ENCODE results near the gene KCNT1.

Gene KCNT1

DNA sequence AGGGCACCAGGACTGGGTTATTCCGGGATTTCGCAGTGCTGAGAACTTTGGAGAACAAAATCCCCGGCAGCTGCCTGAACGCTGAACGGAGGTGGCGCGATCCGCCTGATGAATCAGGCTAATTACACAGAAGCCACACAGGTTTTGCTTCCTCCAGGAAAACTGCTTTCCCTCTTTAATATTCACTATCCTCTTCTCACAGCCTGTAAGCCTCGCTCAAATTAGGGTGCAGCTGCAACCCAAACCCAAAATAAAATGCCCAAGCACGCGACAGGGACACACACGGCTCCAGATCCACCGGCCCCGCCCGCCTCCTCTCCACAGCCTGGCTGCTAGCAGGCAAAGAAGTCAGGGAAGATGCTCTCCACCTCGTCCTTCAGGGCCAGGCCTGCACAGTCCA is 8.7 kb upstream of the KCNT1 start:
- DNase-seq (ENCODE audit: low read depth), result no peak
- TF ChIP-seq, protein P1, sequence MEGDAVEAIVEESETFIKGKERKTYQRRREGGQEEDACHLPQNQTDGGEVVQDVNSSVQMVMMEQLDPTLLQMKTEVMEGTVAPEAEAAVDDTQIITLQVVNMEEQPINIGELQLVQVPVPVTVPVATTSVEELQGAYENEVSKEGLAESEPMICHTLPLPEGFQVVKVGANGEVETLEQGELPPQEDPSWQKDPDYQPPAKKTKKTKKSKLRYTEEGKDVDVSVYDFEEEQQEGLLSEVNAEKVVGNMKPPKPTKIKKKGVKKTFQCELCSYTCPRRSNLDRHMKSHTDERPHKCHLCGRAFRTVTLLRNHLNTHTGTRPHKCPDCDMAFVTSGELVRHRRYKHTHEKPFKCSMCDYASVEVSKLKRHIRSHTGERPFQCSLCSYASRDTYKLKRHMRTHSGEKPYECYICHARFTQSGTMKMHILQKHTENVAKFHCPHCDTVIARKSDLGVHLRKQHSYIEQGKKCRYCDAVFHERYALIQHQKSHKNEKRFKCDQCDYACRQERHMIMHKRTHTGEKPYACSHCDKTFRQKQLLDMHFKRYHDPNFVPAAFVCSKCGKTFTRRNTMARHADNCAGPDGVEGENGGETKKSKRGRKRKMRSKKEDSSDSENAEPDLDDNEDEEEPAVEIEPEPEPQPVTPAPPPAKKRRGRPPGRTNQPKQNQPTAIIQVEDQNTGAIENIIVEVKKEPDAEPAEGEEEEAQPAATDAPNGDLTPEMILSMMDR (IDR thresholded peaks at IDR 0.05; ENCODE audit: control insufficient read depth, extremely low read depth, insufficient read depth), result no peak
- no peak overlapping the region for H3K4me3 ChIP-seq (ENCODE audit: low read depth, low read length)

GRCh38 chr9:135693771-135694170 is 8.2 kb upstream of the KCNT1 start:
- TF ChIP-seq, protein P1 (IDR thresholded peaks at IDR 0.05; ENCODE audit: control insufficient read depth, extremely low read depth, insufficient read depth), result no peak
- H3K4me3 ChIP-seq (ENCODE audit: low read depth, low read length), result no peak overlapping the region
- no peak for DNase-seq (ENCODE audit: low read depth)

- DNase-seq (ENCODE audit: low read depth), result no peak
- H3K4me3 ChIP-seq (ENCODE audit: low read depth, low read length), result no peak overlapping the region
- TF ChIP-seq, protein P1 (IDR thresholded peaks at IDR 0.05; ENCODE audit: control insufficient read depth, extremely low read depth, insufficient read depth), result no peak
These were observed 7.6 kb upstream of the KCNT1 start for GRCh38 chr9:135694414-135694813.

DNA sequence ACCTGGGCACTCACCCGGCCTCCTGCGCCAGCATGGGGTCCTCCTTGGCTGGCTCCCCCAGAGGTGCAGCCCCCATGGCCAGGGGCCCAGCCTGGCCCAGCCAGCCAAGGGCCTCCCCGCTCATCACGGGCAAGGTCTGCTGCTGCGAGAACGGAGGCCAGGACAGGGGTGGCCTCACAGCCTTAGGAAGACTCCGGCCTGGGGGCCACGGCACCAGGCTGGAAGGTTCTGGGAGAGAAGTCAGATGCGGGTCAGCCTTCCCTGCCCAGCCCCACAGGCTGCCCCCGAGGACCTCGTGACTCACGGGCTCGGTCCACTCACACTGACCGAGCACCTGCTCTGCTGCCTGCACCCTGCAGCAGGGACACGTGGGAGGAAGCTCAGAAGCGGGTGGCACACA is 6.9 kb upstream of the KCNT1 start:
- H3K4me3 ChIP-seq (ENCODE audit: low read depth, low read length), result no peak overlapping the region
- DNase-seq (ENCODE audit: low read depth), result no peak
- TF ChIP-seq, protein P1 (IDR thresholded peaks at IDR 0.05; ENCODE audit: control insufficient read depth, extremely low read depth, insufficient read depth), result no peak

DNA sequence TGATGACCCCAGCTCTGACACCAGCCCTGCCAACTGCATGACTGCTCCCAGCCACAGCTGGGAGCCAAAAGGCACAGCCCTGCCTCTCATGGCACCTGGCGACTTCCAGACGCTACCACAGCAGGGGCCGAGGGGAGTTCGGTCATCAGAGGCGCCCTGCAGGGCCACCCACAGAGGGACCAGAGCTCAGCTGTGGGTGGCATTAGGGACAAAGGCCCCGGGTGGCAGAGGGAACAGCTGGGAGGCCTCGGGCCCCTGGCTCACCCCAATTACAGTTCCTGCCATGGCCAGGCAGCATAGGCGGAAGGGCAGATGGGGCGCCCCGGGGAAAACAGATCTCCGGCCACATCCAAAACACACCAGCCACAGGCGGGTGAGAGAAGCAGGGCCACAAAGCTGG is 6.3 kb upstream of the KCNT1 start:
- H3K4me3 ChIP-seq (ENCODE audit: low read depth, low read length), result no peak overlapping the region
- no peak for DNase-seq (ENCODE audit: low read depth)
- TF ChIP-seq, protein P1 (IDR thresholded peaks at IDR 0.05; ENCODE audit: control insufficient read depth, extremely low read depth, insufficient read depth), result no peak

DNA sequence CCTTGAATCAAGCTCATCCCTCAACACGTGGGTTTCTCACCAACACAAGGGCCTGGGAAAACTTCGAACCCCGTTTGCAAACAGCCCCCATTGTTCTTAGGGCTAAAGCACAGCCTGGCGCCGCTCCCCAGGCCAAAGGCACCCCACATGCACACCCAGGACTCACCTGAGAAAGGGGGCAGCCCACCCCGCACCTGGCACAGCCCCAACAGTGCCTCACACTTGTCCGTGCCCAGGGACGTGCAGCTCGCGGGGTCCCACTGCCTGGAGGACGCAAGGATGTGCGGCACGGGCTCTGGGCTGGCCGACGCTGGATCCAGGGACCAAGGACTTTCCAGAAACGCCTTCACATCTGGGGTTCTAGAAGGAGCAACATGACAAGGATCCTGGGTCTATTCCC is 5.5 kb upstream of the KCNT1 start:
- H3K4me3 ChIP-seq (ENCODE audit: low read depth, low read length), result no peak overlapping the region
- TF ChIP-seq, protein P1 (IDR thresholded peaks at IDR 0.05; ENCODE audit: control insufficient read depth, extremely low read depth, insufficient read depth), result no peak
- no peak for DNase-seq (ENCODE audit: low read depth)

DNA sequence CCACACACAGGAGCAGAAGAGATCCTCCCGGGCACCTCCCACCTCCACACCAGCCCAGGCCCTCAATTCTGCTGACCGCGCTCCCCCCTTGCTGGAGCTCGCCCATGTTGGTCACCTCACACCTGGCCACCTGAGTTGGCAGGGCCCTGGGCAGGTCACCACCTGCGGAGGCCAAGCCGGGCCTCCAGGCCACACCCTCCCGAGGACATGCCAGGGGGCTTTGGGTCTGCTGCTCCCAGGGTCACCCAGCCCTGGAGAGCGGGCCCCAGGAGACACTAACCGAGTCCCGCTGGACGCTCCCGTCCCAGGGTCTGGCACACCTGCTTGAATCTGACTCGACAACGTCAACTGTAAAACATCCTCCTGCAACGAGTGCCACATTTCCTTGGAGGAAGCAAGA is 4.8 kb upstream of the KCNT1 start:
- no peak overlapping the region for H3K4me3 ChIP-seq (ENCODE audit: low read depth, low read length)
- TF ChIP-seq, protein P1 (IDR thresholded peaks at IDR 0.05; ENCODE audit: control insufficient read depth, extremely low read depth, insufficient read depth), result no peak
- DNase-seq (ENCODE audit: low read depth), result no peak

All from LNCaP clone FGC (cell line).